Naive thymus-derived CD4-positive, alpha-beta T cell (primary cell): ENCODE measurements around the gene RHOBTB3. TPM values are rescaled to one million over a fixed set of nuclear protein-coding genes. Genes with fewer than 3 reads are reported as not detected.

Source experiments
- ATAC-seq: fragments of 150-1000 bp; cut with Tn5 transposase; 2 replicates; pipeline ENCODE4 v1.10.0; 2021; ENCODE audit warnings: mild to moderate bottlenecking, moderate library complexity
- CTCF ChIA-PET: fragments of 350-600 bp; sonication (Branson Sonifier 250); formaldehyde crosslinking; loops from one replicate; lab custom pipeline; 2021; ENCODE audit warnings: antibody characterized with exemption; lab: Charles Lee
- POLR2A ChIA-PET: fragments of 350-600 bp; sonication (Branson Sonifier 250); formaldehyde crosslinking; loops from one replicate; lab custom pipeline; 2021; ENCODE audit warnings: antibody characterized with exemption, inconsistent platforms; lab: Charles Lee
- DNase-seq, 9 donors: peaks; one replicate each; pipeline versions ENCODE4 v3.0.0 to v3.0.0-alpha.2; 2020 to 2022; ENCODE audit warnings: mixed read lengths in 1 of 9
- H3K27ac ChIP-seq: one replicate; pipeline ENCODE4 v1.7.0; 2013; ENCODE audit warnings: mild to moderate bottlenecking, low read depth, low read length, moderate library complexity
- H3K27me3 ChIP-seq, 2 donors: one replicate each; pipeline ENCODE4 v1.7.0; 2013; ENCODE audit warnings: low read length in 2 of 2, mild to moderate bottlenecking in 2 of 2, moderate library complexity in 2 of 2; ENCODE audit not compliant: control insufficient read depth in 2 of 2, insufficient read depth in 2 of 2
- H3K36me3 ChIP-seq, 3 experiments: 1 replicate in 2 of 3; 2 replicates in 1 of 3; pipeline ENCODE4 v1.7.0; 2013; ENCODE audit warnings: low read length in 3 of 3, mild to moderate bottlenecking in 3 of 3, moderate library complexity in 1 of 3; ENCODE audit not compliant: insufficient read depth in 3 of 3, control insufficient read depth in 2 of 3
- H3K4me1 ChIP-seq, 2 donors: one replicate each; pipeline ENCODE4 v1.7.0; 2013; ENCODE audit warnings: low read length in 2 of 2, mild to moderate bottlenecking in 2 of 2, moderate library complexity in 1 of 2; ENCODE audit not compliant: control insufficient read depth in 2 of 2, insufficient read depth in 2 of 2
- H3K4me3 ChIP-seq: 2 replicates; pipeline ENCODE4 v1.7.0; 2013; ENCODE audit warnings: mild to moderate bottlenecking, low read length
- H3K9me3 ChIP-seq, 3 experiments: 1 replicate in 2 of 3; 2 replicates in 1 of 3; pipeline ENCODE4 v1.7.0; 2013; ENCODE audit warnings: low read length in 3 of 3; ENCODE audit not compliant: control insufficient read depth in 2 of 3
- H3K27ac Mint-ChIP-seq, 9 donors: one replicate each; pipeline ENCODE4 v1.8.0; 2020 to 2022; ENCODE audit warnings: mixed read lengths in 9 of 9, mild to moderate bottlenecking in 8 of 9, moderate library complexity in 5 of 9, inconsistent platforms in 2 of 9
- H3K27me3 Mint-ChIP-seq, 5 donors: one replicate each; pipeline ENCODE4 v1.8.0; 2021 to 2022; ENCODE audit warnings: mixed read lengths in 5 of 5, mild to moderate bottlenecking in 1 of 5
- H3K36me3 Mint-ChIP-seq, 5 donors: one replicate each; pipeline ENCODE4 v1.8.0; 2020 to 2022; ENCODE audit warnings: mixed read lengths in 5 of 5, mild to moderate bottlenecking in 3 of 5, inconsistent platforms in 1 of 5
- H3K4me1 Mint-ChIP-seq, 7 donors: one replicate each; pipeline ENCODE4 v1.8.0; 2020 to 2022; ENCODE audit warnings: mixed read lengths in 7 of 7, mild to moderate bottlenecking in 3 of 7, inconsistent platforms in 1 of 7
- H3K4me3 Mint-ChIP-seq, 10 donors: one replicate each; pipeline ENCODE4 v1.8.0; 2020 to 2022; ENCODE audit warnings: mild to moderate bottlenecking in 10 of 10, mixed read lengths in 10 of 10, moderate library complexity in 6 of 10, inconsistent platforms in 2 of 10
- H3K9me3 Mint-ChIP-seq, 11 donors: one replicate each; pipeline ENCODE4 v1.8.0; 2020 to 2022; ENCODE audit warnings: mixed read lengths in 11 of 11, mild to moderate bottlenecking in 4 of 11, inconsistent platforms in 1 of 11, moderate library complexity in 1 of 11
- intact Hi-C, 2 donors: fragments of 100-400 bp; cut with micrococcal nuclease; formaldehyde crosslinking; loops; one replicate each; pipeline ENCODE4 v1.15.1; 2023
- polyA plus RNA-seq, 2 donors: library from polyadenylated mRNA; unstranded; fragments of 300-500 nt; fragmentation: Illumina TruSeq; gene quantifications; one replicate each; pipeline ENCODE4 v1.2.3, GENCODE V29; 2021
- total RNA-seq, 6 experiments: library from RNA in 5 of 6; stranded (reverse) in 5 of 6; gene quantifications; 1 replicate in 5 of 6; 2 replicates in 1 of 6; pipeline ENCODE4 v1.2.3 and lab custom pipeline; 2021 to 2026

Gene RHOBTB3
- total and polyA plus RNA-seq, 7 experiments from 2014 or later: 0.24 to 9.6 (median 4.6) TPM

GRCh38 chr5:95786821-95787418 is 55.8 kb downstream of the RHOBTB3 start:
- peaks cover 0 to 11% (median 0%) of the 10 kb centered on the region in 5 donors for H3K36me3 Mint-ChIP-seq
- no peak overlapping the region for H3K4me3 Mint-ChIP-seq
- no peak for DNase-seq
- no peak overlapping the region for H3K27ac Mint-ChIP-seq
- ChIA-PET POLR2A (interaction anchor here (0.9 kb wide), 1 partner anchor 20 kb away, joined by 3 read pairs; no protein-coding TSS in a partner anchor), CTCF (interaction anchor here (0.7 to 13.3 kb wide), 4 partner anchors 57 to 164 kb away, joined by 3 to 357 read pairs (median 6); no protein-coding TSS in a partner anchor)
- Histone ChIP-seq H3K4me3 (no peak overlapping the region), H3K36me3 (no peaks in the 10 kb centered on the region), H3K4me1 (no peaks in the 10 kb centered on the region), H3K27me3 (no peaks in the 10 kb centered on the region), H3K27ac (no peak overlapping the region), H3K9me3 (no peaks in the 10 kb centered on the region)
- peaks cover 0 to 9% (median 5%) of the 10 kb centered on the region in 7 donors for H3K4me1 Mint-ChIP-seq
- ATAC-seq: no peak
- intact Hi-C loops: loop anchor here in 1 of 2 donors (10.0 kb wide), 1 partner anchor 818 kb away; no protein-coding TSS in a partner anchor
- peaks cover 0 to 25% (median 0%) of the 10 kb centered on the region in 5 donors for H3K27me3 Mint-ChIP-seq
- no peaks in the 10 kb centered on the region for H3K9me3 Mint-ChIP-seq

- ChIA-PET CTCF (interaction anchor here (1.4 to 13.3 kb wide), 3 partner anchors 7 to 55 kb away, joined by 5 to 357 read pairs (median 12); no protein-coding TSS in a partner anchor), POLR2A (interaction anchor here (0.6 to 1.7 kb wide), 3 partner anchors 12 to 35 kb away, joined by 4 to 6 read pairs (median 5); partner anchors contain the start of gene GLRX)
- no peaks in the 10 kb centered on the region for H3K9me3 Mint-ChIP-seq
- no peak overlapping the region for H3K27ac ChIP-seq
- H3K4me3 Mint-ChIP-seq: no peak overlapping the region
- no peak overlapping the region for H3K4me3 ChIP-seq
- no peaks in the 10 kb centered on the region for H3K4me1 ChIP-seq
- no peak overlapping the region for H3K27ac Mint-ChIP-seq
- peaks cover 0 to 25% (median 0%) of the 10 kb centered on the region in 5 donors for H3K27me3 Mint-ChIP-seq
- no peaks in the 10 kb centered on the region for H3K27me3 ChIP-seq
- H3K4me1 Mint-ChIP-seq: peaks cover 0 to 9% (median 5%) of the 10 kb centered on the region in 7 donors
- peaks cover 0 to 13% (median 0%) of the 10 kb centered on the region in 5 donors for H3K36me3 Mint-ChIP-seq
- intact Hi-C loops: loop anchor here in 1 of 2 donors (2.0 to 10.0 kb wide), 2 partner anchors 34 to 816 kb away; partner anchors contain the start of gene GLRX
- no peaks in the 10 kb centered on the region for H3K36me3 ChIP-seq
- ATAC-seq: no peak
- no peak for DNase-seq
- no peaks in the 10 kb centered on the region for H3K9me3 ChIP-seq
These were observed 57.4 kb downstream of the RHOBTB3 start for GRCh38 chr5:95788493-95788892.

GRCh38 chr5:95791751-95792150 is 60.6 kb downstream of the RHOBTB3 start:
- no peaks in the 10 kb centered on the region for H3K36me3 ChIP-seq
- DNase-seq (no peak), ATAC-seq (no peak)
- POLR2A ChIA-PET: interaction anchor here (0.6 to 0.8 kb wide), 2 partner anchors 10 to 55 kb away, joined by 3 read pairs; no protein-coding TSS in a partner anchor
- no peaks in the 10 kb centered on the region for H3K27me3 ChIP-seq
- CTCF ChIA-PET: interaction anchor here (1.5 to 3.5 kb wide), 3 partner anchors 10 to 55 kb away, joined by 3 to 12 read pairs (median 4); no protein-coding TSS in a partner anchor
- intact Hi-C loops: no loop called here
- no peaks in the 10 kb centered on the region for H3K9me3 ChIP-seq
- Mint-ChIP-seq H3K36me3 (peaks cover 0 to 17% (median 0%) of the 10 kb centered on the region in 5 donors), H3K4me3 (no peak overlapping the region), H3K4me1 (peaks cover 0 to 5% (median 0%) of the 10 kb centered on the region in 7 donors), H3K9me3 (no peaks in the 10 kb centered on the region), H3K27ac (no peak overlapping the region), H3K27me3 (peaks cover 0 to 21% (median 0%) of the 10 kb centered on the region in 5 donors)
- H3K27ac ChIP-seq: no peak overlapping the region
- H3K4me3 ChIP-seq: no peak overlapping the region
- H3K4me1 ChIP-seq: no peaks in the 10 kb centered on the region

GRCh38 chr5:95794070-95794516 is 63.0 kb downstream of the RHOBTB3 start:
- Histone ChIP-seq H3K36me3 (no peaks in the 10 kb centered on the region), H3K27ac (no peak overlapping the region), H3K27me3 (no peaks in the 10 kb centered on the region), H3K9me3 (no peaks in the 10 kb centered on the region), H3K4me1 (no peaks in the 10 kb centered on the region), H3K4me3 (no peak overlapping the region)
- intact Hi-C loops: no loop called here
- peaks cover 0 to 5% (median 2%) of the 10 kb centered on the region in 7 donors for H3K4me1 Mint-ChIP-seq
- CTCF ChIA-PET: no interaction called here
- no peak for ATAC-seq
- H3K4me3 Mint-ChIP-seq: no peak overlapping the region
- POLR2A ChIA-PET: no interaction called here
- no peaks in the 10 kb centered on the region for H3K9me3 Mint-ChIP-seq
- H3K27ac Mint-ChIP-seq: no peak overlapping the region
- DNase-seq: no peak
- peaks cover 0 to 20% (median 4%) of the 10 kb centered on the region in 5 donors for H3K36me3 Mint-ChIP-seq
- H3K27me3 Mint-ChIP-seq: peaks cover 0 to 20% (median 0%) of the 10 kb centered on the region in 5 donors

GRCh38 chr5:95797301-95797700 is 66.2 kb downstream of the RHOBTB3 start:
- DNase-seq: no peak
- H3K4me1 Mint-ChIP-seq: peaks cover 0 to 12% (median 0%) of the 10 kb centered on the region in 7 donors
- CTCF ChIA-PET: no interaction called here
- peaks cover 0 to 1% (median 0%) of the 10 kb centered on the region in 11 donors for H3K9me3 Mint-ChIP-seq
- POLR2A ChIA-PET: no interaction called here
- H3K36me3 ChIP-seq: no peaks in the 10 kb centered on the region
- no peaks in the 10 kb centered on the region for H3K27me3 ChIP-seq
- intact Hi-C loops: no loop called here
- H3K27ac ChIP-seq: no peak overlapping the region
- no peak for ATAC-seq
- no peaks in the 10 kb centered on the region for H3K9me3 ChIP-seq
- H3K27ac Mint-ChIP-seq: no peak overlapping the region
- peaks cover 0 to 18% (median 5%) of the 10 kb centered on the region in 5 donors for H3K36me3 Mint-ChIP-seq
- no peak overlapping the region for H3K4me3 Mint-ChIP-seq
- no peak overlapping the region for H3K4me3 ChIP-seq
- peaks cover 0 to 6% (median 0%) of the 10 kb centered on the region in 5 donors for H3K27me3 Mint-ChIP-seq
- no peaks in the 10 kb centered on the region for H3K4me1 ChIP-seq

DNA sequence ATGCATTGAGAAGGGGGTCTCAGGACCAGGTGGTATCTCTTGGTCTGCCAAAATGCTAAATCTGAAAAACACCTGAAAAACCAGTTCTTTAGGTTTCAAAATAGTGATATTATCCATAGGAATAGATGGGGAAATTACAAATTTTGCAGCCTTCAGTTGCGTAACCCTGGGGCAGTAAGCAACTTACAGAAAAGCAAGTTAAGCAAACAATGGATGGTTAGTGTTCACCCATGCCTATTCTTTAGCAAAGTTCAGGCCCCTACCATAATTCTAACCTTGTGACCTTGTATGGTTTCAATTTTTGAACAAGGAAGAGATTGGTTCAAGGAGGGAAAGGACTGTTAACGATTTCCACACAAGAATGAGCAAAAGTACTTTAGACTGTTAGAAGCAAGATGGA is 66.9 kb downstream of the RHOBTB3 start:
- Histone ChIP-seq H3K9me3 (no peaks in the 10 kb centered on the region), H3K4me1 (no peaks in the 10 kb centered on the region), H3K36me3 (no peaks in the 10 kb centered on the region), H3K27me3 (no peaks in the 10 kb centered on the region), H3K27ac (no peak overlapping the region), H3K4me3 (no peak overlapping the region)
- no peak overlapping the region for H3K4me3 Mint-ChIP-seq
- H3K27ac Mint-ChIP-seq: no peak overlapping the region
- DNase-seq (no peak), ATAC-seq (no peak)
- H3K9me3 Mint-ChIP-seq: peaks cover 0 to 1% (median 0%) of the 10 kb centered on the region in 11 donors
- H3K36me3 Mint-ChIP-seq: peaks cover 0 to 23% (median 6%) of the 10 kb centered on the region in 5 donors
- intact Hi-C loops: no loop called here
- ChIA-PET CTCF (no interaction called here), POLR2A (no interaction called here)
- peaks cover 0 to 17% (median 2%) of the 10 kb centered on the region in 7 donors for H3K4me1 Mint-ChIP-seq
- peaks cover 0 to 6% (median 0%) of the 10 kb centered on the region in 5 donors for H3K27me3 Mint-ChIP-seq
